GM18498 (cell line): ENCODE measurements around the gene TRIM62.
"Not testable (repeated sequence)": the region's sequence is repeated elsewhere in the genome, so short reads cannot be mapped to it uniquely, and the experiment has no call there.

ENCODE experiments used
- ATAC-seq: cut with Tn5 transposase; IDR thresholded peaks from one replicate; pipeline ENCODE4 v1.9.1; 2021; ENCODE audit warnings: mild to moderate bottlenecking, moderate library complexity; ENCODE audit not compliant: unreplicated experiment

The TRIM62 gene

GRCh38 chr1:33140153-33141149 is 41.4 kb downstream of the TRIM62 start:
- ATAC-seq = no peak

- no peak for ATAC-seq
Observed at GRCh38 chr1:33137800-33138199, 44.0 kb downstream of the TRIM62 start.

- not testable (repeated sequence) for ATAC-seq
Observed at GRCh38 chr1:33136041-33136440, 45.8 kb downstream of the TRIM62 start.

GRCh38 chr1:33133478-33134105 is 48.3 kb downstream of the TRIM62 start:
- ATAC-seq = no peak

GRCh38 chr1:33132549-33132948 is 49.3 kb downstream of the TRIM62 start:
- no peak for ATAC-seq

GRCh38 chr1:33131191-33131590 is 50.7 kb downstream of the TRIM62 start:
- ATAC-seq = no peak

- ATAC-seq = no peak
Observed at GRCh38 chr1:33130297-33130696, 51.5 kb downstream of the TRIM62 start.

GRCh38 chr1:33128781-33129180 is 53.1 kb downstream of the TRIM62 start:
- no peak for ATAC-seq

GRCh38 chr1:33127001-33127823 is 54.6 kb downstream of the TRIM62 start:
- peak; percentile 91 for ATAC-seq

GRCh38 chr1:33126411-33127000 is 55.3 kb downstream of the TRIM62 start:
- ATAC-seq = no peak

- ATAC-seq = not testable (repeated sequence)
Observed at GRCh38 chr1:33124647-33125046, 57.2 kb downstream of the TRIM62 start.

GRCh38 chr1:33123266-33123665 is 58.6 kb downstream of the TRIM62 start:
- no peak for ATAC-seq

- no peak for ATAC-seq
Observed at GRCh38 chr1:33122483-33123178, 59.2 kb downstream of the TRIM62 start.

- ATAC-seq = no peak
Observed at GRCh38 chr1:33121728-33122127, 60.1 kb downstream of the TRIM62 start.

GRCh38 chr1:33120436-33121231 is 61.2 kb downstream of the TRIM62 start:
- ATAC-seq = no peak

- no peak for ATAC-seq
Observed at GRCh38 chr1:33119532-33120217, 62.2 kb downstream of the TRIM62 start.

GRCh38 chr1:33119050-33119449 is 62.8 kb downstream of the TRIM62 start:
- ATAC-seq = no peak

GRCh38 chr1:33118274-33118673 is 63.6 kb downstream of the TRIM62 start:
- ATAC-seq = no peak
